Measurements from ENCODE around the gene MIS12. TPM values are rescaled to one million over a fixed set of nuclear protein-coding genes. Genes with fewer than 3 reads are reported as not detected.

Gene MIS12
- total RNA-seq, 1 donor from 2014 or later: 53.7 TPM

DNA sequence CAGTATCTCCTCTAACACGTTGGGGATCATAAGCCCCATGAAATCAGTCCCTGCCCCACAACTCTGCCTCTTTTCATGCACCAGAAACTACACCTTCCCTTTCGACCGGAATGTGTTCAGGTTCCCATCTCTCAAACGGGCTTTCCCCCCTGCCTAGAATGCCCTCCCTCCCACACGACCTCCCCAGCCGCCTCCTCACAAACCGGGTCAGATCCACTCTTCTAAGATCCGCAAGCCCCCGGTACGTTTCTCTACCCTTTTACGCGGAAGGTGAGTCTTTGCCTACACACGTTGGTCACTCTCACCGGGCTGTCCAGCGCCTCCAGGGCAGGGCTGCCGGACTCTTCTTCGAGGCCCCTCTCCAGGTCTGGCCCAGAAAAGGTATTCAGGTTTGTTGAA lies 18.3 kb upstream of the MIS12 start:
- H3F3A ChIP-seq (ENCODE audit: low read depth): peaks cover 36% of the 10 kb centered on the region
- no peak for DNase-seq (ENCODE audit: low spot score)
- Mint-ChIP-seq H3K27ac (no peak overlapping the region), H3K27me3 (ENCODE audit: insufficient read depth, low read depth) (peaks cover 6% of the 10 kb centered on the region), H3K36me3 (no peaks in the 10 kb centered on the region), H3K4me3 (peak overlapping the region; percentile 91), H3K9me3 (no peaks in the 10 kb centered on the region), H3K4me1 (peaks cover 21% of the 10 kb centered on the region)
- H3K9me3 ChIP-seq (ENCODE audit: low read depth): no peaks in the 10 kb centered on the region
- no peaks in the 10 kb centered on the region for H3K27me3 ChIP-seq
- peaks cover 55% of the 10 kb centered on the region for H3K79me2 ChIP-seq (ENCODE audit: low read depth)
- peak overlapping the region; percentile 88 for H3K4me3 ChIP-seq
- H3K4me1 ChIP-seq: peaks cover 12% of the 10 kb centered on the region
- peak overlapping the region; percentile 61 for H2AFZ ChIP-seq (replicated peaks)
- no peak for TF ChIP-seq EZH2phosphoT487 (IDR thresholded peaks at IDR 0.05)
- TF ChIP-seq, protein P1, sequence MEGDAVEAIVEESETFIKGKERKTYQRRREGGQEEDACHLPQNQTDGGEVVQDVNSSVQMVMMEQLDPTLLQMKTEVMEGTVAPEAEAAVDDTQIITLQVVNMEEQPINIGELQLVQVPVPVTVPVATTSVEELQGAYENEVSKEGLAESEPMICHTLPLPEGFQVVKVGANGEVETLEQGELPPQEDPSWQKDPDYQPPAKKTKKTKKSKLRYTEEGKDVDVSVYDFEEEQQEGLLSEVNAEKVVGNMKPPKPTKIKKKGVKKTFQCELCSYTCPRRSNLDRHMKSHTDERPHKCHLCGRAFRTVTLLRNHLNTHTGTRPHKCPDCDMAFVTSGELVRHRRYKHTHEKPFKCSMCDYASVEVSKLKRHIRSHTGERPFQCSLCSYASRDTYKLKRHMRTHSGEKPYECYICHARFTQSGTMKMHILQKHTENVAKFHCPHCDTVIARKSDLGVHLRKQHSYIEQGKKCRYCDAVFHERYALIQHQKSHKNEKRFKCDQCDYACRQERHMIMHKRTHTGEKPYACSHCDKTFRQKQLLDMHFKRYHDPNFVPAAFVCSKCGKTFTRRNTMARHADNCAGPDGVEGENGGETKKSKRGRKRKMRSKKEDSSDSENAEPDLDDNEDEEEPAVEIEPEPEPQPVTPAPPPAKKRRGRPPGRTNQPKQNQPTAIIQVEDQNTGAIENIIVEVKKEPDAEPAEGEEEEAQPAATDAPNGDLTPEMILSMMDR (IDR thresholded peaks at IDR 0.05): no peak
- TF ChIP-seq EZH2 (IDR thresholded peaks at IDR 0.05): no peak
- peak overlapping the region; percentile 81 for H3K4me2 ChIP-seq
- peaks cover 22% of the 10 kb centered on the region for H4K20me1 ChIP-seq (ENCODE audit: low read depth)
- H3K9ac ChIP-seq: peak overlapping the region; percentile 56
- peak overlapping the region; percentile 79 for H3K27ac ChIP-seq
- H3K36me3 ChIP-seq: no peaks in the 10 kb centered on the region

DNA sequence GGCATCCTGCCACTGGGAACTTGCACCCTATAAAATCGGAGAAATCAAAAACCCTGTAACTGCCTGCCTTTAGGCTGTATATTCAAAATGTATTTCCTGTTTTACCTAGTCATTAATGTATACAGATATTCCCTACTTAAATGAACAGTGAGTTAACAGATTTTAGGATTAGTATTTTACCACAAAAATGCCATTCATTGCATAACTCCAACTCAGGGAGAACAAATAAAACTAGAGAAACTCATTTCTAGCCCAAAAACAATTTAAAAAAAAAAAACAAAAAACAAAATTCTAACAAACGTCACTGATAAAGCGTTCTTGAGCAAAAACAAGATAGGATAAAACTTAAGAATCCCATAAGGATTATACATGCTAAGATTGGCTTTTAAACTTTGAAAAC lies 13.9 kb upstream of the MIS12 start:
- peaks cover 17% of the 10 kb centered on the region for H3K36me3 Mint-ChIP-seq
- H3K9me3 ChIP-seq (ENCODE audit: low read depth): no peaks in the 10 kb centered on the region
- H3K27me3 Mint-ChIP-seq (ENCODE audit: insufficient read depth, low read depth): peaks cover under 1% of the 10 kb centered on the region
- peaks cover 11% of the 10 kb centered on the region for H3K36me3 ChIP-seq
- no peaks in the 10 kb centered on the region for H3K4me1 ChIP-seq
- H3K4me3 ChIP-seq: no peak overlapping the region
- no peak overlapping the region for H3K27ac Mint-ChIP-seq
- no peak overlapping the region for H2AFZ ChIP-seq (replicated peaks)
- H3K79me2 ChIP-seq (ENCODE audit: low read depth): peaks cover 25% of the 10 kb centered on the region
- H3K9me3 Mint-ChIP-seq: no peaks in the 10 kb centered on the region
- no peaks in the 10 kb centered on the region for H3K27me3 ChIP-seq
- H4K20me1 ChIP-seq (ENCODE audit: low read depth): no peaks in the 10 kb centered on the region
- H3K9ac ChIP-seq: no peak overlapping the region
- no peak for DNase-seq (ENCODE audit: low spot score)
- peaks cover 39% of the 10 kb centered on the region for H3F3A ChIP-seq (ENCODE audit: low read depth)
- no peak overlapping the region for H3K4me3 Mint-ChIP-seq
- H3K4me2 ChIP-seq: no peak overlapping the region
- H3K27ac ChIP-seq: no peak overlapping the region
- H3K4me1 Mint-ChIP-seq: peaks cover 8% of the 10 kb centered on the region
- TF ChIP-seq EZH2 (IDR thresholded peaks at IDR 0.05): no peak

DNA sequence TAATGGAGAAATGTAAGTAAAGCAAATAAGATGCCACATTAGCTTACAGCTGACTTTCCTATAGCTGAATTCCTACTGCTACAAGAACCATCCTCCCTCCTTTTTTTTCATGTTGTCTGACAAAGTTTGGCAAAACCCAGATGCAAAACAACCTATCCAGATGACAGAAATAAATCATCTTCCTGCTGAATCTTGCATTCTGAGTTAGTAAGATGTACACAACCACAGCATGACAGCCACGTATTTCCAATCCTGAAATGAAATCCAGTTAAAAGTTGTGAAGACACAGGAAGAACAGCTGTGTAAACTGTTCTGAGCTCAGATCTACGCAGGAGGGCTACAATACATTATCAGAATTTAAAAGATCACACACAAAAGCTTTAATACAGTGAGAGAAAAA lies 12.5 kb upstream of the MIS12 start:
- Mint-ChIP-seq H3K27ac (no peak overlapping the region), H3K9me3 (no peaks in the 10 kb centered on the region), H3K4me3 (no peak overlapping the region), H3K27me3 (ENCODE audit: insufficient read depth, low read depth) (no peaks in the 10 kb centered on the region), H3K4me1 (peaks cover 2% of the 10 kb centered on the region), H3K36me3 (peaks cover 29% of the 10 kb centered on the region)
- Histone ChIP-seq H3K27ac (no peak overlapping the region), H3K27me3 (no peaks in the 10 kb centered on the region), H3K79me2 (ENCODE audit: low read depth) (peaks cover 21% of the 10 kb centered on the region), H2AFZ (replicated peaks) (no peak overlapping the region), H3K9ac (no peak overlapping the region), H3K36me3 (peaks cover 25% of the 10 kb centered on the region), H3K4me3 (no peak overlapping the region), H3K4me1 (no peaks in the 10 kb centered on the region), H4K20me1 (ENCODE audit: low read depth) (no peaks in the 10 kb centered on the region), H3F3A (ENCODE audit: low read depth) (peaks cover 33% of the 10 kb centered on the region), H3K9me3 (ENCODE audit: low read depth) (no peaks in the 10 kb centered on the region), H3K4me2 (no peak overlapping the region)
- TF ChIP-seq, protein P1 (IDR thresholded peaks at IDR 0.05): no peak
- TF ChIP-seq EZH2 (IDR thresholded peaks at IDR 0.05) (no peak), EZH2phosphoT487 (IDR thresholded peaks at IDR 0.05) (no peak)
- DNase-seq (ENCODE audit: low spot score): no peak

DNA sequence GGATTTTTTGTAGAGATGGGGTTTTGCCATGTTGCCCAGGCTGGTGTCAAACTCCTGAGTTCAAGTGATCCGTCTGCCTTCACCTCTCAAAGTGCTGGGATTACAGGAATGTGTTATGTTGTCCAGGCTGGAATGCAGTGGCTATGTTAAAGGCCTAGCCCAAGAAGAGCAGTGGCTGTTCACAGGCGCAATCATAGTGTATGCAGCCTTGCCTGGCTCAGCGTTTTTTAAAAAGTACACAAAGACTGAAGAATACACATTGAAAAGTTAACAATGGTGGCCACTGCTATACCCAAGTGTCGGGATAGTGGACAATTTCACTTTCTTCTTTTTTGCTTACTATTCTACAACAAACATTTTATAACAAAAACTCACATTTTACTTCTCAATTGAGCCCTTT lies 7.4 kb upstream of the MIS12 start:
- H3K36me3 Mint-ChIP-seq: peaks cover 53% of the 10 kb centered on the region
- Histone ChIP-seq H3K36me3 (peaks cover 31% of the 10 kb centered on the region), H4K20me1 (ENCODE audit: low read depth) (no peaks in the 10 kb centered on the region), H3K4me2 (no peak overlapping the region), H3K27me3 (no peaks in the 10 kb centered on the region), H3K9me3 (ENCODE audit: low read depth) (no peaks in the 10 kb centered on the region), H2AFZ (replicated peaks) (no peak overlapping the region), H3K4me1 (no peaks in the 10 kb centered on the region), H3K9ac (no peak overlapping the region), H3F3A (ENCODE audit: low read depth) (no peaks in the 10 kb centered on the region), H3K4me3 (no peak overlapping the region), H3K79me2 (ENCODE audit: low read depth) (peaks cover 58% of the 10 kb centered on the region), H3K27ac (no peak overlapping the region)
- H3K4me1 Mint-ChIP-seq: peaks cover 5% of the 10 kb centered on the region
- no peaks in the 10 kb centered on the region for H3K9me3 Mint-ChIP-seq
- no peak overlapping the region for H3K27ac Mint-ChIP-seq
- no peak overlapping the region for H3K4me3 Mint-ChIP-seq
- TF ChIP-seq, protein P1 (IDR thresholded peaks at IDR 0.05): no peak
- TF ChIP-seq EZH2phosphoT487 (IDR thresholded peaks at IDR 0.05) (no peak), EZH2 (IDR thresholded peaks at IDR 0.05) (no peak)
- no peak for DNase-seq (ENCODE audit: low spot score)
- no peaks in the 10 kb centered on the region for H3K27me3 Mint-ChIP-seq (ENCODE audit: insufficient read depth, low read depth)
